Midbrain (tissue), 1 donor: Measurements from ENCODE around the gene PITRM1.

ENCODE experiments used
- DNase-seq: peaks from one replicate; lab custom pipeline; 2025; lab: John Stamatoyannopoulos, UW

The PITRM1 gene

GRCh38 chr10:3139216-3139910 is 33.2 kb downstream of the PITRM1 start:
- DNase-seq: no peak

GRCh38 chr10:3137958-3138726 is 34.4 kb downstream of the PITRM1 start:
- DNase-seq: no peak

GRCh38 chr10:3136763-3137611 is 35.6 kb downstream of the PITRM1 start:
- DNase-seq: peak; percentile 15

GRCh38 chr10:3136336-3136735 is 36.2 kb downstream of the PITRM1 start:
- peak; percentile 12 for DNase-seq

- DNase-seq: no peak
These were observed 37.6 kb downstream of the PITRM1 start for GRCh38 chr10:3135006-3135405.

- DNase-seq: no peak
These were observed 38.6 kb downstream of the PITRM1 start for GRCh38 chr10:3133948-3134347.

- DNase-seq: no peak
These were observed 40.3 kb downstream of the PITRM1 start for GRCh38 chr10:3132036-3133025.

- no peak for DNase-seq
These were observed 41.5 kb downstream of the PITRM1 start for GRCh38 chr10:3131098-3131497.

GRCh38 chr10:3129581-3130340 is 42.8 kb downstream of the PITRM1 start:
- no peak for DNase-seq

- no peak for DNase-seq
These were observed 44.0 kb downstream of the PITRM1 start for GRCh38 chr10:3128379-3129130.

- no peak for DNase-seq
These were observed 44.7 kb downstream of the PITRM1 start for GRCh38 chr10:3127921-3128320.

- DNase-seq: no peak
These were observed 45.7 kb downstream of the PITRM1 start for GRCh38 chr10:3126741-3127346.

- DNase-seq: no peak
These were observed 46.3 kb downstream of the PITRM1 start for GRCh38 chr10:3126249-3126648.

- no peak for DNase-seq
These were observed 46.9 kb downstream of the PITRM1 start for GRCh38 chr10:3125527-3126170.

- no peak for DNase-seq
These were observed 48.0 kb downstream of the PITRM1 start for GRCh38 chr10:3124412-3125175.

- DNase-seq: no peak
These were observed 48.8 kb downstream of the PITRM1 start for GRCh38 chr10:3123571-3124411.
